ENCODE results near the gene CD2BP2. TPM values are rescaled to one million over a fixed set of nuclear protein-coding genes. Genes with fewer than 3 reads are reported as not detected.
"Not testable (repeated sequence)": the region's sequence is repeated elsewhere in the genome, so short reads cannot be mapped to it uniquely, and the experiment has no call there.

CD2BP2 gene
- total RNA-seq, 1 donor from 2014 or later = 70.8 TPM

GRCh38 chr16:30348113-30348512 lies 7.0 kb downstream of the CD2BP2 start:
- intact Hi-C loops (cut with micrococcal nuclease) = no loop called here

GRCh38 chr16:30346286-30346685 lies 8.8 kb downstream of the CD2BP2 start:
- intact Hi-C loops (cut with micrococcal nuclease) = no loop called here

DNA sequence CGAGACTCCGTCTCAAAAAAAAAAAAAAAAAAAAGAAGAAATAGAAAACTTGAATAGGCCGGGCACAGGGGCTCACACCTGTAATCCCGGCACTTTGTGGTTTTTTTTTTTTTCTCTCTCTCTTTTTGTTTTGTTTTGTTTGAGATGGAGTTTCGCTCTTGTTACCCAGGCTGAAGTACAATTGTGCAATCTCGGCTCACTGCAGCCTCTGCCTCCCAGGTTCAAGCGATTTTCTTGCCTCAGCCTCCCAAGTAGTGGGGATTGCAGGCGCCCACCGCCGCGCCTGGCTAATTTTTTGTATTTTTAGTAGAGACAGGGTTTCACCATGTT lies 11.7 kb downstream of the CD2BP2 start:
- intact Hi-C loops (cut with micrococcal nuclease) = not testable (repeated sequence)

DNA sequence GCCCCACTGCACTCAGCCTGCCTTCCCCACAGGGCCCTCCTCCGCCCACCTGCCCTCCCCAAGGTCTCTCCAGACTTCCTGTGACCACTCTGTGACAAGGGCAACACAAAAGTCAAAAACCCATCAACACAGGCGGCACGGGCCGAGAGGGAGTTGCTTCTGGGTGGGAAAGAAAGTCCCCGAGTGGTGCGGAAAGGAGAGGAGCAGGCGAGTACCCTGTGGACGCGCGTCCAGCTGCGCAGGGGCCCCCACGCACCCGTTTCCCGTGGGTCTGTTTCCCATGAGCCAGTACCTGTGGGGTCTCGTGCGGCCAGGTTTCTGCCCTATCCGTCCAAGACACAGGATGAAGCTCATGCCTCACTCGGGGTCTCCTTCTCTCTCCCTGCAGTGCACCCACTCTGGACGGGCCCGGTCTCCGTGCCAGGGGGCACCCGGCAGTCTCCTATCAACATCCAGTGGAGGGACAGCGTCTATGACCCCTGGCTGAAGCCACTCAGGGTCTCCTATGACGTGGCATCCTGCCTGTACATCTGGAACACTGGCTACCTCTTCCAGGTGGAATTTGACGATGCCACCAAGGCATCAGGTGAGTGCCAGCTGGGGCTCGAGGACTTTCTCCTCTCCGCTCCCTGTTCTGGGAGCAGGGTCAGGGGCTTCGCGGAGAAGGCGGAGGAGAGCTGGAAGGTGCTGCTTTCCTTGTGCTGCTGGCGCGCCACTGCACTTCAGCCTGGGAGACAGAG lies 12.2 kb downstream of the CD2BP2 start:
- intact Hi-C loops (cut with micrococcal nuclease) = no loop called here

GRCh38 chr16:30341971-30342370 lies 13.1 kb downstream of the CD2BP2 start:
- intact Hi-C loops (cut with micrococcal nuclease) = not testable (repeated sequence)

GRCh38 chr16:30340621-30341020 lies 14.5 kb downstream of the CD2BP2 start:
- intact Hi-C loops (cut with micrococcal nuclease) = no loop called here

GRCh38 chr16:30338715-30339114 lies 16.4 kb downstream of the CD2BP2 start:
- intact Hi-C loops (cut with micrococcal nuclease) = loop anchor here (5.0 kb wide), 1 partner anchor 69 kb away; the partner anchor contains the start of gene ZNF771

DNA sequence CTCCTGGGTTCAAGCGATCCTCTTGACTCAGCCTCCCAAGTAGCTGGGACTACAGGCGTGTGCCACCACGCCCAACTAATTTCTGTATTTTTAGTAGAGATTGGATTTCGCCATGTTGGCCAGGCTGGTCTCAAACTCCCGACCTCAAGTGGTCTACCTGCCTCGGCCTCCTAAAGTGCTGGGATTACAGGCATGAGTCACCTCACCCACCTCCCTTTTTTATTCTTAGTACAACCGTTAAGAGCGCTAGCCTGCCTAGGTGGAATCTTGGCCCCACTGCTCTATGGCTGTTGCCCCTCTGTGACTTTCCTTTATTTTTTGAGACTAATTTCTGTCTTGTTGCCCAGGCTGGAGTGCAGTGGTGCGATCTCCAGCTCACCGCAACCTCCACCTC lies 17.1 kb downstream of the CD2BP2 start:
- intact Hi-C loops (cut with micrococcal nuclease) = loop anchor here (5.0 kb wide), 1 partner anchor 69 kb away; the partner anchor contains the start of gene ZNF771

DNA sequence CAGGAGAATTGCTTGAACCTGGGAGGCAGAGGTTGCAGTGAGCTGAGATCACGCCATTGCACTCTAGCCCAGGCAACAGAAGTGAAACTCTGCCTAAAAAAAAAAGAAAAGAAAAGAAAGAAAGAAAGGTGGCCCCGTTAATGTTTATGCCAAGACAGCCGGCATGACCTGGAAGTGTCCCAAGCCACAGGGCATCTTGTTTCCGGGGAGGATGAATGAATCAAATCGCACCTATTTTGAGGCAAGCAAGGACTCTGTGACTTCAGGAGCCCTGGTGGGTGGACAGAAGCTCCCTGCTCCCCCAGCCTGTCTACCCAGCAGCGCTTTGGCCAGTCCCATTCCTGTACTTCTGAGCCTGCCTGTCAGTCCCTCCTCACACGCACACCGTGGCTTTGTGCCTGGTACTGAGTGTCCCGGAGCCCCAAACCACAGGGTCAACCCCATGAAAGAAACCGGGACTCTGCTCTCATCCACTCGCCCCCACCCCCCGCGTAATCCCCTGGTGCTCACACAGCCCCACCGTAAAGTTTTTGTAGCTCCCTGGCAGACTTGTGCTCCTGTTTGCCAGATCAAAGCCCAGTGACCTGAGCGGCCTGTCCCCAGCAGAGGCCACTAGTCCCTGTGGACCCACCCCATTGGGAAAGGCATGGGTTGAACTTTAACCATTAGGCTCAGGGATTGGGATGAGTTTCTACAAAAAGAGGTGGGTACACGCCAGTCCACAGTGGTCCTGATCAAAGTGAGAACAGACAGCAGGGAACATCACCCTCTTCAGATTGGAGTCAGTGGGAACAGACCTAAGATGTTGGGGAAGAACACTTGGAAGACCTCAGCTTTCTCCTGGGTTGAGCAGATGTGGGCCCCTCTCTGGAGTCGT lies 19.3 kb downstream of the CD2BP2 start:
- intact Hi-C loops (cut with micrococcal nuclease) = loop anchor here (1.0 to 5.0 kb wide), 3 partner anchors 19 to 71 kb away; partner anchors contain the start of genes CD2BP2, TBC1D10B and ZNF771

DNA sequence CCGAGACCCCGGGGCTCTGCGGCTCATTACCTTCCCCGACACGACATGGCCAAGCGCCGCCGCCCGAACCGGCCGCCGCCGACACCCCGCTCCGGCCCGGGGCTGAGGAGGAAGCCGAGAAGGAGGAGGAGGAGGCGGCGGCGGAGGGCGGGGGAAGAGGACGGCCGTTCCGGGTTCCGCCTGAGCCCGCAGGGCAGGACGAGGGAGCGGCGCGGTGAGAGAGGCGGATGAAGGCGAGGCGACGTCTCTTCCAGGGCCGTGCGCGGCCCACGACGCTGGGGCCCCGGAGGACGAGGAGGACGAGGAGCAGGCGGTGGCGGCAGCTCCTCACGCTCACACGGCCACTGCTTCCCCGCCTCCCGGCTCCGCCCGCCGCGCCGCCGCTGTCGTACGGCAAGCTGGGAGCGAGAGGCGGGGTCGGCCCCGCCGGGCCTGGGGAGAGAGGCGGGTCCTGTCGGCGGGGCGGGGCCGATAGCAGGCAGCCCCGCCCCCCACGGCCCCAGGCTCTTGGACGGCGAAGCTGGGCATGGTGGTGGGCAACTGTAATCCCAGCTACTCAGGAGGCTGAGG lies 20.0 kb downstream of the CD2BP2 start:
- intact Hi-C loops (cut with micrococcal nuclease) = loop anchor here (1.0 to 5.0 kb wide), 3 partner anchors 20 to 72 kb away; partner anchors contain the start of genes CD2BP2, TBC1D10B and ZNF771

DNA sequence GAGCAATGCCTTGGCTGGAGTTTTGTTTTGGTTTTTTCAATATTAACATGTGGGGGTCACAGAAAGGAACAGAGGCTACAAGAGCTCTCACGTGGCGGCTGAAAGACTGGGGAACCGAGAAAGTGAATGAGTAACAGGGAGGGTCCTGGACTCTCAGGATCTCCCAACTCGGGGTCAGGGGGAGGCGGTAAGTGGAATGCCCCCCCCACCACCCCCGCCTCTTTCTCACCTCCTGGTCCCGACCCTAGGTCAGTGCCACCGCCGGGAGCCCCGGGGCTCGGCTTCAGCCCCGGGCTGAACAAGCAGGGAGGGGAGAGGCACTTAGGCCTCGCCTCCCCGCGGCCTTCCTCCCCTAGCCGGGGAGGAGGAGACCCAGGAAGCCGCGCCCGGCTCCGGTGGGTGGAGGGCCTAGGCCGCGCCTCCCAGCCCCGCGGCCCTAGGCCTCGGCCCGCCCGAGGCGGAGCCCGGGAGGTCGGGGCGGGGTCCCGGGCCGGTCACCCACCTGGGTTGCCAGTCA lies 20.6 kb downstream of the CD2BP2 start:
- intact Hi-C loops (cut with micrococcal nuclease) = loop anchor here (2.0 kb wide), 1 partner anchor 20 kb away; the partner anchor contains the start of gene CD2BP2

GRCh38 chr16:30324220-30324619 lies 30.9 kb downstream of the CD2BP2 start:
- intact Hi-C loops (cut with micrococcal nuclease) = not testable (repeated sequence)

DNA sequence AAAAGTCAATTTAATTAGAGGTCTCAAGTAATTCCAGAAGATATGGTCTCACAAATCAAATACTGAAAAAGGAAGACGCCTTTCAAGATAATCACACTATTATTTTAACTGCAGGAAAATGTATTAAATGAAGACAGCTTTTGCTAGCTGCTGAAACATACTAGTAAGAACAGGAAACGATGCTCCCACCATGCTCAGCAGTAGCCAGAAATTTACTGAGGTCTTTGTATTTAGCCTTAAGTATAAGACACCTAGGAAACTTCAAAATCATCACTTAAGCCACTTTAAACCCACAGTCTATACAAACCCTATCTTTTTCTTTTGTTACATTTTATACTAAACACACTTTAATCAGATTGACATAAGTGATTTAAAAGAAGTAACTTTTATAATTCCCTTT lies 36.5 kb downstream of the CD2BP2 start:
- intact Hi-C loops (cut with micrococcal nuclease) = not testable (repeated sequence)

- intact Hi-C loops (cut with micrococcal nuclease) = not testable (repeated sequence)
Measured at GRCh38 chr16:30310937-30311336, 44.2 kb downstream of the CD2BP2 start.

GRCh38 chr16:30309255-30309654 lies 45.9 kb downstream of the CD2BP2 start:
- intact Hi-C loops (cut with micrococcal nuclease) = not testable (repeated sequence)

Other genes with a start within 250 kb of the CD2BP2 start
- gene GDPD3, start 241.8 kb downstream of the CD2BP2 start, total RNA-seq = 7.7 and 8.7 TPM in 2 replicates
- 52.8 and 61.6 TPM in 2 replicates for gene MAPK3, start 232.1 kb downstream of the CD2BP2 start, total RNA-seq
- gene CORO1A, start 171.7 kb downstream of the CD2BP2 start, total RNA-seq = 1,841 and 1,902 TPM in 2 replicates
- gene BOLA2B, start 161.6 kb downstream of the CD2BP2 start, total RNA-seq = 168 and 178 TPM in 2 replicates
- gene SLX1A, start 161.4 kb downstream of the CD2BP2 start, total RNA-seq = 65.6 and 102 TPM in 2 replicates
- gene SULT1A3, start 156.1 kb downstream of the CD2BP2 start, total RNA-seq = 29.5 and 37.5 TPM in 2 replicates
- 15.1 and 23.7 TPM in 2 replicates for gene NPIPB13, start 106.8 kb downstream of the CD2BP2 start, total RNA-seq
- gene TBC1D10B, start 15.2 kb upstream of the CD2BP2 start, total RNA-seq = 74.2 and 74.5 TPM in 2 replicates
- gene MYL11, start 19.5 kb upstream of the CD2BP2 start, total RNA-seq = not detected in 2 replicates
- 320 and 326 TPM in 2 replicates for gene SEPTIN1, start 27.3 kb upstream of the CD2BP2 start, total RNA-seq
- gene ZNF48, start 40.1 kb upstream of the CD2BP2 start, total RNA-seq = 11.8 and 12.4 TPM in 2 replicates
- gene ZNF771, start 52.3 kb upstream of the CD2BP2 start, total RNA-seq = 4.6 TPM in 2 replicates
- 87.8 and 93.3 TPM in 2 replicates for gene DCTPP1, start 74.7 kb upstream of the CD2BP2 start, total RNA-seq
- gene SEPHS2, start 90.6 kb upstream of the CD2BP2 start, total RNA-seq = 73.9 and 78.5 TPM in 2 replicates
- 527 and 528 TPM in 2 replicates for gene ITGAL, start 117.4 kb upstream of the CD2BP2 start, total RNA-seq
- 5.4 and 5.9 TPM in 2 replicates for gene ZNF768, start 171.3 kb upstream of the CD2BP2 start, total RNA-seq
- 12.1 and 12.7 TPM in 2 replicates for gene ZNF747, start 179.6 kb upstream of the CD2BP2 start, total RNA-seq
- gene ZNF764, start 203.1 kb upstream of the CD2BP2 start, total RNA-seq = 15.3 and 16.4 TPM in 2 replicates
- gene ZNF688, start 216.4 kb upstream of the CD2BP2 start, total RNA-seq = 13.9 and 16.4 TPM in 2 replicates
- 15.2 and 18.5 TPM in 2 replicates for gene ZNF785, start 230.4 kb upstream of the CD2BP2 start, total RNA-seq

Measured in T-helper 2 cell treated with Interferon-gamma antibody and Interleukin-4, amounts not matched to agents 100 ng/mL and 5 ng/mL, for 36 hours (primary cell).